NCI-H1048 (cell line): ENCODE measurements around the gene MN1.
A peak's percentile ranks its signal among the peaks of the same experiment; 100 is the strongest.

Source experiments
- DNase-seq: peaks from one replicate; lab custom pipeline; 2025; lab: John Stamatoyannopoulos, UW

The MN1 gene

DNA sequence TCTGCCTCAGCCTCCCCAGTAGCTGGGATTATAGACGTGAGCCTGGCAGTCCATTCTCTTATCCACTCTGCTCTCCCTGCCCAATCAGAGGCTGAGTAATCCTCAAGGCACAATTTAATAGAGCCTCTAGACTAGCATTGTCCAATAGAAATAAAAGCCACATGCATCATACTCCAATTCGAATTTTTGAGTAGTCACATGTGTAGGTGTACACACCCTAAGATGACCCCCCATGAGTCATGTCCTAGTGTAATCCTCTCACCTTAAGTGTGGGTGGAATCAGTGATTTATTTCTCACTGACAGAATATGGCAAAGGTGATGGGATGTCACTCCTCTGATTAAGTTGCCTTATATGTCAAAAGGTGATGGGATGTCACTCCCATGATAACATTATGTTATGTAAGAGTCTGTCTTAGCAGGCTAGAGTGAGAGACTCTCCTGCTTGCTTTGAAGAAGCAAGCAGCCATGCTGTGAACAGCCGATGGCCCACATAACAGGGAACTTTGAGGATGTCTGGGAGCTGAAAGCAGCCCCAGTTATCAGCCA lies 61.3 kb downstream of the MN1 start:
- no peak for DNase-seq

GRCh38 chr22:27737521-27737920 lies 64.0 kb downstream of the MN1 start:
- no peak for DNase-seq

- no peak for DNase-seq
Measured at GRCh38 chr22:27734066-27734465, 67.5 kb downstream of the MN1 start.

GRCh38 chr22:27732841-27733240 lies 68.7 kb downstream of the MN1 start:
- DNase-seq, result no peak

DNA sequence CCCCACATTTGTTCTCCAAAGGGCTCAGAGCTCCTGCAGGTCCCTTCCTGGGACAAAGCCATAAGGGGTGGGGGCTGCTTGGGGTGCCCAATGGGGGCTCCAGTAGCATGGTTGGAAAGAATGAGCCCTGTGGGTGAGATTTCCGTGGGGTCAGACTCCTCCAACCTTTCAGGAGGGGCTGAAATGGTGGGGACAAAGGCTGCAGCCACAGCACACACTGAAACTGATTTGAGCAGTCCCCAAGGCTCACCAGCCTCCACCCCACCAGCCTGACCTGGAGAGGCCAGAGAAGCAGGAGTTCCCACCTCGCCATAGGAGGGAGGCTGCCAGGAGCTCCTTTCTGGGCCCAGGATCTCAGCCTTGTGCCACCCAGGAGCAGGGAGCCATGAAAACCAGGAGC lies 69.2 kb downstream of the MN1 start:
- DNase-seq, result no peak

DNA sequence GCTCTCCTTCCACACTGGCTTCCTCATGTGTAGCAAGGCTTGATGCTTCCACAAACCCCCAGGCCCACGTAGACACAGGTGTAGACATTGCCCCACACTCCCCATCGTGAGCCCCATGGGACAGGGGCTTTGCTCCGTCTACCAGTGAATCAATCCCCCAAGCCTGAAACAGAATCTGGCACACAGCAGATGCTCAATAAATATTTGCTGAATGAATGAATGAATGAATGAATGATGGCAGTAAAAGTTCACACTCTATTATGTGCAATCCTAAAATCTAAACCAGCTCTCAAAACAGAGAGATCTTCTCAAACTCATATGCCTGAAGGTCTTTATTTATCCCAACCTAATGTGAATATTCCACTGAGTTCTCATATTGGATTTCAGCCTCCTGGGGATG lies 69.9 kb downstream of the MN1 start:
- DNase-seq, result no peak

DNA sequence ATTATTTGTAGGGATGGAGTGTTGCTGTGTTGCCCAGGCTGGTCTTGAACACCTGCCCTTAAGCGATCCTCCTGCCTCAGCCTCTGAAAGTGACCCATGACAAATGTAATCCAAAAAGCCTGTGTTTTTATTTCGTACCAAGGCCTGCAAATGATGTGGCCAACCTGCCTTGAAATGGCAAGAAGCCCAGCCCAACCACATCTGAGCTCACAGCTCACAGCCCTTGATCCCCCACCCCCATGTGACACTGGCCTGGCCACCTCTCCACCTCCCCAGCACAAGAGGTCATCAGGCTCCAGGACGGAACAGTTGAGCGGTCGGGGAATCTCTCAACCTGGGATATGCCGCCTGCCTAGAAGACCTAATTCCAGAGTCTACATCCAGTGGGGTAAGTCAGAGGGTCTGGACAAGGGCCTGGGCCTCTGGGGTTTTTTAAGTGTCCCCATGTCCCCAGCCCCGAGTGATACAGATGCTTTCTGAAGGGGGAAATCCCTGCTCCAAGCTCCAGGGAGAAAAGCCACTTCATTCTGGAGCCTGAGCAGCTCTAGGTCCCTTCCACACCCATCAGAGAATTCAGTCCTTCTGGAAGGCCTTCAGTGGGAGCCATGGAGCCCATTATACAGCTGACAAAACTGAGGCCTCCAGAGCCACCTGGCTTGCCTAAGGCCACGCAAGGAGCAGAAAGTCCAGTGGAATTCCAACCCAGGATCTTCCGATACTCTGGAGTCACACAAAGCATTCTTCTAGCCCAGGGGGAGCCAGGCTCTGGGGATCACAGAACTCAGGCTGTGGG lies 70.7 kb downstream of the MN1 start:
- no peak for DNase-seq

- DNase-seq, result no peak
Measured at GRCh38 chr22:27729246-27729645, 72.3 kb downstream of the MN1 start.

GRCh38 chr22:27727673-27728451 lies 73.7 kb downstream of the MN1 start:
- DNase-seq, result no peak

GRCh38 chr22:27726686-27727449 lies 74.7 kb downstream of the MN1 start:
- peak; percentile 39 for DNase-seq

- DNase-seq, result no peak
Measured at GRCh38 chr22:27726331-27726685, 75.2 kb downstream of the MN1 start.

GRCh38 chr22:27725661-27726060 lies 75.9 kb downstream of the MN1 start:
- DNase-seq, result no peak

- DNase-seq, result no peak
Measured at GRCh38 chr22:27724709-27725108, 76.8 kb downstream of the MN1 start.

GRCh38 chr22:27724157-27724556 lies 77.4 kb downstream of the MN1 start:
- DNase-seq, result no peak

DNA sequence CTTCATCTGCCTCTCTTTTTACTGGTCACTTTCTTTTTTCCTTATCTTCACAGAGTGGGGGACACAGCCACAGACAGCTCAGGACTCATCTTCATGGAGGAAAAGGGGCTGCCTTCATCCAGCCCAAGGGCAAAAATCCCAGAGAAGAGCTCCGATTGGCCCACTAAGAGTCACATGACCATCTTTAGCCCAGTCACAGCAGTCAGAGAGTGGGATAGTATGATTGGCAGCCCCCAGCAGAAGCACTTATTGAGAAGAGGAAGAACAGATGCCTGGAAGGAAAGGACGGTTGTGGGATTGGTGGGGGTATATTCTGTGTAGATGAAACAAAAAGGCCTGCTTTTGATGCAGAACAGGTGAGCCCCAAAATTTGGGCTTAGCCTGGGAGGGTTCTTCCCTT lies 77.8 kb downstream of the MN1 start:
- no peak for DNase-seq

- DNase-seq, result no peak
Measured at GRCh38 chr22:27723158-27723557, 78.4 kb downstream of the MN1 start.

DNA sequence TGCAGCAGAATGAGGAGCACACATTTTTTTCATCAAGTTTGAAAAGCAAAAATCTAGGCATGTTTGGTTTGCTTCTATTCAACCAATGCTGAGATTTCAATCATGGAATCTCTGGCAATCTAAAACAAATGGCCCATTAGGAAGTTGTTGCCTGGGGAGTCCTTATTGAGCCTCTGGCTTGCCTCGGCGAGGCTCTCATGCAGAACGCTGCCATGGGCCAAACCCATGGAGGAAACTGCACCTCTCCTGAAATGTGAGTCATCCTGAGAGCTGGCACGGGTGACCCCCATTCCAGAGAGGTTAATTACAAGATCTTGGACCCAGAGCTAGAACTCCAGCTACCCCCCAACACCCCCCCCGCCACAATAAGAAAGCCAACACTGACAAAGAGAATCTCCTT lies 80.7 kb downstream of the MN1 start:
- no peak for DNase-seq

GRCh38 chr22:27719535-27720227 lies 81.9 kb downstream of the MN1 start:
- DNase-seq, result no peak

DNA sequence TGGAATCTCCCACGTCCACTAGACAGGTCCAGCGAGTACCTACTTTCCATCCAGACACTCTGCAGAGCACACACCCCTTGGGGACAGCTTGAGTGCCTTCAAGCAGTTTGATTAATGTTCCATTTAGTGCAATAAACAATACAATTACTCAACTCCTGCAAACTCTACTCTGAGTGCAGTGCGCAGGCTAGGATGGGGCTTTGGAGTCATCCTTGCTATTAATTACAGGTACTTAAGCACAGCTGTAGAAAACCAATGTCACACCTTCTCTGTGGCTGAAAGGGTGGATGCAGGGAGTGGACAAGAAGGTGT lies 82.6 kb downstream of the MN1 start:
- DNase-seq, result no peak

GRCh38 chr22:27718186-27719035 lies 83.1 kb downstream of the MN1 start:
- DNase-seq, result no peak

- no peak for DNase-seq
Measured at GRCh38 chr22:27717094-27717493, 84.5 kb downstream of the MN1 start.
